Measurements from ENCODE around the gene PARP8.

- no peak for TF ChIP-seq CTCF (IDR thresholded peaks at IDR 0.05)
- no peak for TF ChIP-seq POLR2A (IDR thresholded peaks at IDR 0.05)
These were observed 179.8 kb downstream of the PARP8 start for GRCh38 chr5:50846261-50846660.
